IgD-negative memory B cell (primary cell): ENCODE data around the gene DNAH2. TPM values are rescaled to one million over a fixed set of nuclear protein-coding genes. Genes with fewer than 3 reads are reported as not detected.

Experiments
- H3K27ac Mint-ChIP-seq, 3 donors: one replicate each; pipeline ENCODE4 v1.8.0; 2020 to 2022; ENCODE audit warnings: mild to moderate bottlenecking in 3 of 3, mixed read lengths in 3 of 3, moderate library complexity in 1 of 3
- H3K27me3 Mint-ChIP-seq: one replicate; pipeline ENCODE4 v1.8.0; 2021; ENCODE audit warnings: mixed read lengths
- H3K36me3 Mint-ChIP-seq: one replicate; pipeline ENCODE4 v1.8.0; 2020; ENCODE audit warnings: mild to moderate bottlenecking, mixed read lengths
- H3K4me1 Mint-ChIP-seq, 3 donors: one replicate each; pipeline ENCODE4 v1.8.0; 2020 to 2022; ENCODE audit warnings: mixed read lengths in 3 of 3, mild to moderate bottlenecking in 1 of 3
- H3K4me3 Mint-ChIP-seq, 4 donors: one replicate each; pipeline ENCODE4 v1.8.0; 2020 to 2022; ENCODE audit warnings: mild to moderate bottlenecking in 4 of 4, mixed read lengths in 4 of 4, moderate library complexity in 3 of 4
- H3K9me3 Mint-ChIP-seq, 3 donors: one replicate each; pipeline ENCODE4 v1.8.0; 2020 to 2021; ENCODE audit warnings: mixed read lengths in 3 of 3, mild to moderate bottlenecking in 1 of 3
- polyA plus RNA-seq: library from polyadenylated mRNA; unstranded; fragments of 300-500 nt; fragmentation: Illumina TruSeq; gene quantifications from one replicate; pipeline ENCODE4 v1.2.3, GENCODE V29; 2021

Gene DNAH2
- polyA plus RNA-seq, 1 donor from 2014 or later: not detected

- peak overlapping the region in 1 of 3 donors; percentile 85 for H3K27ac Mint-ChIP-seq
- H3K4me3 Mint-ChIP-seq: no peak overlapping the region
- no peaks in the 10 kb centered on the region for H3K9me3 Mint-ChIP-seq
- peaks cover 0 to 5% (median 0%) of the 10 kb centered on the region in 3 donors for H3K4me1 Mint-ChIP-seq
- H3K36me3 Mint-ChIP-seq: no peaks in the 10 kb centered on the region
- H3K27me3 Mint-ChIP-seq: peaks cover 1% of the 10 kb centered on the region
Observed at GRCh38 chr17:7824021-7824924, 106.7 kb downstream of the DNAH2 start.

- H3K36me3 Mint-ChIP-seq: no peaks in the 10 kb centered on the region
- no peak overlapping the region for H3K4me3 Mint-ChIP-seq
- H3K27me3 Mint-ChIP-seq: peaks cover 7% of the 10 kb centered on the region
- no peaks in the 10 kb centered on the region for H3K9me3 Mint-ChIP-seq
- peaks cover 0 to 5% (median 0%) of the 10 kb centered on the region in 3 donors for H3K4me1 Mint-ChIP-seq
- H3K27ac Mint-ChIP-seq: peak overlapping the region in 1 of 3 donors; percentile 85
Observed at GRCh38 chr17:7825206-7825990, 107.9 kb downstream of the DNAH2 start.

- peak overlapping the region in 1 of 4 donors; percentile 44 for H3K4me3 Mint-ChIP-seq
- peaks cover 18% of the 10 kb centered on the region for H3K27me3 Mint-ChIP-seq
- H3K9me3 Mint-ChIP-seq: no peaks in the 10 kb centered on the region
Observed at GRCh38 chr17:7830616-7831015, 113.1 kb downstream of the DNAH2 start.

GRCh38 chr17:7831233-7831632 is 113.7 kb downstream of the DNAH2 start:
- Mint-ChIP-seq H3K4me1 (peaks cover 5 to 8% (median 6%) of the 10 kb centered on the region in 3 donors), H3K27ac (peak overlapping the region in 1 of 3 donors; percentile 51), H3K9me3 (no peaks in the 10 kb centered on the region), H3K27me3 (peaks cover 18% of the 10 kb centered on the region), H3K36me3 (no peaks in the 10 kb centered on the region), H3K4me3 (peak overlapping the region in 1 of 4 donors; percentile 93)

More at GRCh38 chr17:7830616-7831015, 113.1 kb downstream of the DNAH2 start:
- Mint-ChIP-seq H3K27ac (no peak overlapping the region), H3K36me3 (no peaks in the 10 kb centered on the region), H3K4me1 (peaks cover 4 to 6% (median 5%) of the 10 kb centered on the region in 3 donors)

GRCh38 chr17:7832431-7832830 is 114.9 kb downstream of the DNAH2 start:
- Mint-ChIP-seq H3K4me3 (peak overlapping the region in 2 of 4 donors; percentile 30 to 93), H3K4me1 (peaks cover 11 to 19% (median 15%) of the 10 kb centered on the region in 3 donors), H3K9me3 (no peaks in the 10 kb centered on the region), H3K27me3 (peaks cover 18% of the 10 kb centered on the region), H3K27ac (peak overlapping the region in 1 of 3 donors; percentile 99), H3K36me3 (no peaks in the 10 kb centered on the region)

- no peaks in the 10 kb centered on the region for H3K9me3 Mint-ChIP-seq
- H3K27me3 Mint-ChIP-seq: peaks cover 18% of the 10 kb centered on the region
- H3K36me3 Mint-ChIP-seq: no peaks in the 10 kb centered on the region
- peaks cover 15 to 24% (median 19%) of the 10 kb centered on the region in 3 donors for H3K4me1 Mint-ChIP-seq
- peak overlapping the region; percentile 99 to 100 (median 99) for H3K27ac Mint-ChIP-seq
- peak overlapping the region; percentile 93 to 100 (median 97) for H3K4me3 Mint-ChIP-seq
Observed at GRCh38 chr17:7833011-7833794, 115.7 kb downstream of the DNAH2 start.

- peaks cover 18 to 29% (median 25%) of the 10 kb centered on the region in 3 donors for H3K4me1 Mint-ChIP-seq
- H3K9me3 Mint-ChIP-seq: no peaks in the 10 kb centered on the region
- peak within 1 kb of the TSS; percentile 99 to 100 (median 99) for H3K27ac Mint-ChIP-seq
- no peaks in the 10 kb centered on the region for H3K36me3 Mint-ChIP-seq
- H3K27me3 Mint-ChIP-seq: peaks cover 18% of the 10 kb centered on the region
- peak within 1 kb of the TSS; percentile 93 to 100 (median 97) for H3K4me3 Mint-ChIP-seq
Observed at GRCh38 chr17:7833795-7834541, 116.4 kb downstream of the DNAH2 start, which contains the start of gene KDM6B. KDM6B (plus strand) TSS chr17:7834217; CDS start chr17:7845555, 11,338 bp downstream.

- peaks cover 18 to 34% (median 31%) of the 10 kb centered on the region in 3 donors for H3K4me1 Mint-ChIP-seq
Observed at GRCh38 chr17:7834542-7834956, 117.0 kb downstream of the DNAH2 start.

GRCh38 chr17:7834957-7835813 is 117.6 kb downstream of the DNAH2 start:
- Mint-ChIP-seq H3K4me3 (peak overlapping the region; percentile 93 to 100 (median 97)), H3K27me3 (peaks cover 11% of the 10 kb centered on the region), H3K4me1 (peaks cover 22 to 37% (median 34%) of the 10 kb centered on the region in 3 donors), H3K9me3 (no peaks in the 10 kb centered on the region), H3K36me3 (no peaks in the 10 kb centered on the region), H3K27ac (peak overlapping the region; percentile 99 to 100 (median 99))

More at GRCh38 chr17:7834542-7834956, 117.0 kb downstream of the DNAH2 start:
- H3K27me3 Mint-ChIP-seq: peaks cover 14% of the 10 kb centered on the region
- H3K4me3 Mint-ChIP-seq: peak overlapping the region; percentile 93 to 100 (median 97)
- H3K9me3 Mint-ChIP-seq: no peaks in the 10 kb centered on the region
- H3K27ac Mint-ChIP-seq: peak overlapping the region; percentile 99 to 100 (median 99)
- H3K36me3 Mint-ChIP-seq: no peaks in the 10 kb centered on the region

GRCh38 chr17:7835814-7836595 is 118.5 kb downstream of the DNAH2 start:
- peak overlapping the region; percentile 93 to 100 (median 97) for H3K4me3 Mint-ChIP-seq
- peaks cover 11% of the 10 kb centered on the region for H3K27me3 Mint-ChIP-seq
- no peaks in the 10 kb centered on the region for H3K9me3 Mint-ChIP-seq
- H3K4me1 Mint-ChIP-seq: peaks cover 28 to 45% (median 39%) of the 10 kb centered on the region in 3 donors
- peak overlapping the region; percentile 95 to 100 (median 99) for H3K27ac Mint-ChIP-seq
- no peaks in the 10 kb centered on the region for H3K36me3 Mint-ChIP-seq

- Mint-ChIP-seq H3K4me1 (peaks cover 32 to 51% (median 44%) of the 10 kb centered on the region in 3 donors), H3K27me3 (peaks cover 7% of the 10 kb centered on the region), H3K36me3 (no peaks in the 10 kb centered on the region), H3K27ac (peak overlapping the region; percentile 95 to 100 (median 99)), H3K9me3 (no peaks in the 10 kb centered on the region), H3K4me3 (peak overlapping the region; percentile 93 to 100 (median 97))
Observed at GRCh38 chr17:7836596-7837407, 119.3 kb downstream of the DNAH2 start.
